Activated CD8-positive, alpha-beta T cell treated with anti-CD3 and anti-CD28 coated beads for 36 hours (primary cell): Measurements from ENCODE around the gene ADIRF. TPM values are rescaled to one million over a fixed set of nuclear protein-coding genes. Genes with fewer than 3 reads are reported as not detected.
"Not testable (repeated sequence)": the region's sequence is repeated elsewhere in the genome, so short reads cannot be mapped to it uniquely, and the experiment has no call there.

Source experiments
- ATAC-seq: fragments of 200-7000 bp; cut with Tn5 transposase; one replicate; pipeline ENCODE4 v1.10.0; 2021; ENCODE audit warnings: mild to moderate bottlenecking, moderate library complexity
- CTCF ChIA-PET: fragments of 350-600 bp; sonication (Branson Sonifier 250); formaldehyde crosslinking; loops from one replicate; lab custom pipeline; 2021; ENCODE audit warnings: antibody characterized with exemption; lab: Charles Lee
- POLR2A ChIA-PET: fragments of 350-600 bp; sonication (Branson Sonifier 250); formaldehyde crosslinking; loops from one replicate; lab custom pipeline; 2021; ENCODE audit warnings: antibody characterized with exemption; lab: Charles Lee
- DNase-seq: peaks from one replicate; pipeline ENCODE4 v3.0.0-alpha.2; 2020
- H3K27ac Mint-ChIP-seq: one replicate; pipeline ENCODE4 v1.8.0; 2021; ENCODE audit warnings: mild to moderate bottlenecking, mixed read lengths
- H3K27me3 Mint-ChIP-seq: one replicate; pipeline ENCODE4 v1.8.0; 2021; ENCODE audit warnings: mixed read lengths
- H3K36me3 Mint-ChIP-seq: one replicate; pipeline ENCODE4 v1.8.0; 2021; ENCODE audit warnings: low read depth, mixed read lengths
- H3K4me1 Mint-ChIP-seq: one replicate; pipeline ENCODE4 v1.8.0; 2021; ENCODE audit warnings: low read depth, mixed read lengths
- H3K4me3 Mint-ChIP-seq: one replicate; pipeline ENCODE4 v1.8.0; 2021; ENCODE audit warnings: mild to moderate bottlenecking, moderate library complexity, mixed read lengths
- H3K9me3 Mint-ChIP-seq: one replicate; pipeline ENCODE4 v1.8.0; 2021; ENCODE audit warnings: mixed read lengths
- intact Hi-C: fragments of 100-400 bp; cut with micrococcal nuclease; formaldehyde crosslinking; loops from one replicate; pipeline ENCODE4 v1.10.0; 2022
- total RNA-seq, 2 experiments: library from RNA; stranded (reverse); gene quantifications; one replicate each; pipeline ENCODE4 v1.2.3, GENCODE V29; 2021

Gene ADIRF
- total RNA-seq, 2 experiments from 2014 or later, result not detected

- ATAC-seq, intact Hi-C loops, H3K4me3 Mint-ChIP-seq, H3K27ac Mint-ChIP-seq, CTCF ChIA-PET, H3K9me3 Mint-ChIP-seq, H3K4me1 Mint-ChIP-seq, H3K27me3 Mint-ChIP-seq, POLR2A ChIA-PET, H3K36me3 Mint-ChIP-seq, DNase-seq: not testable (repeated sequence)
Observed at GRCh38 chr10:87014986-87015716, 46.9 kb downstream of the ADIRF start.

GRCh38 chr10:87018127-87018526 is 49.8 kb downstream of the ADIRF start:
- H3K27me3 Mint-ChIP-seq, H3K4me3 Mint-ChIP-seq, H3K4me1 Mint-ChIP-seq, H3K9me3 Mint-ChIP-seq, POLR2A ChIA-PET, DNase-seq, CTCF ChIA-PET, H3K27ac Mint-ChIP-seq, H3K36me3 Mint-ChIP-seq, intact Hi-C loops, ATAC-seq: not testable (repeated sequence)

DNA sequence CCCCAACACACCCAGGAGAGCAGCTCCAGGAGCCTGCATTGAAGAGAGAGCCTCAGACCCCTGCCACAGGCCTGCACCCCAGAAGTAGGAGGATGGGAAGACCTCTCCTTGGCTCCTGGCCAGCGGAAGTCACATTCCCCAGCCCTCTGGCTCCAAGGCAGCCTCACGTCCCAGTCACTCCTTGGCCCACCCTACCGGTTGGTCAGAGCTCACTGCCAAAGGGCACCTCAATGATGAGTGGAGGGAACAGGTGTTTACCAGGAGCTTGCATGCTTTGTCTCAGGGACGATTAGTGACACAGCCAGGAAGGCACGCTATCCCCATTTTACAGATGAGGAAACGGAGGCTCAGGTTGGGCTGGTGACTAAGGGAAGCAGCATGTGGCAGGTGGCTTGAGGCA is 50.8 kb downstream of the ADIRF start:
- H3K4me3 Mint-ChIP-seq, H3K27ac Mint-ChIP-seq, H3K9me3 Mint-ChIP-seq, H3K27me3 Mint-ChIP-seq, H3K36me3 Mint-ChIP-seq, intact Hi-C loops, H3K4me1 Mint-ChIP-seq, DNase-seq, ATAC-seq, POLR2A ChIA-PET, CTCF ChIA-PET: not testable (repeated sequence)

DNA sequence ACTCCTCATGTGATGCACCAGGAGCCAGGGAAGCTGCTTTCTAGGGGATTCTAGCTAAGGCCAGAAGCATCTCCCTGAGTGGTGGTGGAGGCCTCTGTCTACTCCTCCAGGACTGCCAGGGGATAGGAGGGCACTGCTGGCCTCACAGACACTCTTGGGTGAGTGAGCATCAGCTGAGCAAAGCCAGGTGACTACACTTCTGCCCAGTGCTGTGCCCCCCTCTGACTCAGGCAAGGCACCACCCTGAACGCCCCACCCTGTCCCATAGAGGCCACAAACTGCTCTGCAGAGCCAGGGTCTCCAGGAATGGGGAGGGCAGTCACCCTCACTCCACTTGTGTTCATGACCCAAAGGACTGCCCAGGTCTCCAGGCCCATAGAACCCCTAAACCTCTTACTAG is 51.2 kb downstream of the ADIRF start:
- H3K36me3 Mint-ChIP-seq, CTCF ChIA-PET, DNase-seq, H3K27me3 Mint-ChIP-seq, POLR2A ChIA-PET, intact Hi-C loops, H3K27ac Mint-ChIP-seq, H3K9me3 Mint-ChIP-seq, H3K4me3 Mint-ChIP-seq, ATAC-seq, H3K4me1 Mint-ChIP-seq: not testable (repeated sequence)

GRCh38 chr10:87020056-87020455 is 51.8 kb downstream of the ADIRF start, which contains the start of gene FAM25A:
Gene FAM25A (plus strand): TSS chr10:87020294. CDS start chr10:87020325, 31 bp downstream.
- H3K27me3 Mint-ChIP-seq, POLR2A ChIA-PET, H3K4me3 Mint-ChIP-seq, CTCF ChIA-PET, H3K27ac Mint-ChIP-seq, H3K9me3 Mint-ChIP-seq, intact Hi-C loops, DNase-seq, ATAC-seq, H3K4me1 Mint-ChIP-seq, H3K36me3 Mint-ChIP-seq: not testable (repeated sequence)

Other genes with a start within 250 kb of the ADIRF start
- 1 to 10 TPM; 6.6 to 6.9 TPM for gene BMPR1A, start 211.9 kb upstream of the ADIRF start, total RNA-seq
- gene MMRN2, start 10.9 kb upstream of the ADIRF start, total RNA-seq, result not detected
- gene SNCG, start 9.9 kb upstream of the ADIRF start, total RNA-seq, result not detected
- not detected for gene FAM25A, start 51.8 kb downstream of the ADIRF start, total RNA-seq
- 100 to 1,000 TPM in 1 of 2 experiments, 10 to 100 TPM in 1; 94.2 to 101 TPM for gene GLUD1, start 126.4 kb downstream of the ADIRF start, total RNA-seq
- gene SHLD2, start 126.7 kb downstream of the ADIRF start, total RNA-seq, result 10 to 100 TPM; 32.3 to 33.1 TPM